Vagina (tissue), 2 donors: Measurements from ENCODE around the gene BCOR.

Experiments used
- POLR2A ChIP-seq, 2 donors: fragments of 450-650 bp; IDR thresholded peaks; one replicate each; pipeline ENCODE4 v1.6.1; 2017; ENCODE audit warnings: antibody characterized with exemption in 2 of 2, mild to moderate bottlenecking in 2 of 2, moderate library complexity in 2 of 2
- TF ChIP-seq, protein P1 (sequence below), 3 experiments: fragments of 450-650 bp in 2 of 3; fragments of 200-600 bp in 1 of 3; sonication (generic) in 1 of 3; IDR thresholded peaks; one replicate each; pipeline ENCODE4 v1.5.1; 2017 to 2019; ENCODE audit warnings: antibody characterized with exemption in 3 of 3, mild to moderate bottlenecking in 2 of 3, moderate library complexity in 2 of 3

DNA sequence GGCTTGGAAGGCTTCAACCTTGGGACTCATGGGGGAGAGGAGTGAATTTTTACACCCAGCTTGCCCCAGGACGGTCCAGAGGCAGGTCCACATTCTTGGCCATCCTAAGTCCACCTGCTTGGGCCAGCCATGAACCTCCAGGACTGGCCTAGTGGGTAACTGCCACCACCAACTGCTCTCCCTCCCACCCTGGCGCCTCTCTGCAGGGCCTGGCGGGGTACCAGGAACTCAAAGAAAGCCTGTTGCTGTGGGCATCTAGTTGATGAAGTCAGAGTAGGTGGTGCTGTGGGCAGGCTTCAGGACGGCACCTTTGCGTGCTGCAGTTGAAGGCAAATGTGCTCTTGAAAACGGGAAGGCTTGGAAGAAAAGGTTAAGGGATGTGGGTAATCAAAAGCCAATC, 12.0 kb downstream of the BCOR start:
- no peak for TF ChIP-seq POLR2A (IDR thresholded peaks at IDR 0.05)
- TF ChIP-seq, protein P1, sequence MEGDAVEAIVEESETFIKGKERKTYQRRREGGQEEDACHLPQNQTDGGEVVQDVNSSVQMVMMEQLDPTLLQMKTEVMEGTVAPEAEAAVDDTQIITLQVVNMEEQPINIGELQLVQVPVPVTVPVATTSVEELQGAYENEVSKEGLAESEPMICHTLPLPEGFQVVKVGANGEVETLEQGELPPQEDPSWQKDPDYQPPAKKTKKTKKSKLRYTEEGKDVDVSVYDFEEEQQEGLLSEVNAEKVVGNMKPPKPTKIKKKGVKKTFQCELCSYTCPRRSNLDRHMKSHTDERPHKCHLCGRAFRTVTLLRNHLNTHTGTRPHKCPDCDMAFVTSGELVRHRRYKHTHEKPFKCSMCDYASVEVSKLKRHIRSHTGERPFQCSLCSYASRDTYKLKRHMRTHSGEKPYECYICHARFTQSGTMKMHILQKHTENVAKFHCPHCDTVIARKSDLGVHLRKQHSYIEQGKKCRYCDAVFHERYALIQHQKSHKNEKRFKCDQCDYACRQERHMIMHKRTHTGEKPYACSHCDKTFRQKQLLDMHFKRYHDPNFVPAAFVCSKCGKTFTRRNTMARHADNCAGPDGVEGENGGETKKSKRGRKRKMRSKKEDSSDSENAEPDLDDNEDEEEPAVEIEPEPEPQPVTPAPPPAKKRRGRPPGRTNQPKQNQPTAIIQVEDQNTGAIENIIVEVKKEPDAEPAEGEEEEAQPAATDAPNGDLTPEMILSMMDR (IDR thresholded peaks at IDR 0.05) = no peak
